Neural progenitor cell (in vitro differentiated cells): ENCODE results near the gene IFT20. TPM values are rescaled to one million over a fixed set of nuclear protein-coding genes. Genes with fewer than 3 reads are reported as not detected.
A peak's percentile ranks its signal among the peaks of the same experiment; 100 is the strongest.

Source experiments
- DNase-seq: peaks from one replicate; pipeline ENCODE4 v3.0.0-alpha.2; 2016; ENCODE audit warnings: low spot score
- H2AFZ ChIP-seq: fragments of 200-600 bp; sonication (generic); replicated peaks from 2 replicates; pipeline ENCODE4 v1.6.1; 2016; ENCODE audit warnings: antibody characterized with exemption
- H3F3A ChIP-seq: fragments of 200-600 bp; sonication (generic); 2 replicates; pipeline ENCODE4 v1.6.1; 2016; ENCODE audit warnings: antibody characterized with exemption, low read depth
- H3K27ac ChIP-seq: fragments of 200-600 bp; sonication (generic); 2 replicates; pipeline ENCODE4 v1.5.1; 2016; ENCODE audit warnings: mild to moderate bottlenecking
- H3K27me3 ChIP-seq: fragments of 200-600 bp; sonication (generic); 2 replicates; pipeline ENCODE4 v1.6.1; 2016; ENCODE audit warnings: mild to moderate bottlenecking, moderate library complexity
- H3K36me3 ChIP-seq: fragments of 200-600 bp; sonication (generic); 2 replicates; pipeline ENCODE4 v1.5.1; 2016
- H3K4me1 ChIP-seq: fragments of 200-600 bp; sonication (generic); 2 replicates; pipeline ENCODE4 v1.6.1; 2016; ENCODE audit warnings: mixed run types
- H3K4me2 ChIP-seq: fragments of 200-600 bp; sonication (generic); 2 replicates; pipeline ENCODE4 v1.6.1; 2016
- H3K4me3 ChIP-seq: fragments of 200-600 bp; sonication (generic); 2 replicates; pipeline ENCODE4 v1.5.1; 2016
- H3K79me2 ChIP-seq: fragments of 200-600 bp; sonication (generic); 2 replicates; pipeline ENCODE4 v1.6.1; 2016; ENCODE audit warnings: low read depth
- H3K9ac ChIP-seq: fragments of 200-600 bp; sonication (generic); 2 replicates; pipeline ENCODE4 v1.6.1; 2016
- H3K9me3 ChIP-seq: fragments of 200-600 bp; sonication (generic); 2 replicates; pipeline ENCODE4 v1.5.1; 2016; ENCODE audit warnings: low read depth
- H4K20me1 ChIP-seq: fragments of 200-600 bp; sonication (generic); 2 replicates; pipeline ENCODE4 v1.6.1; 2016; ENCODE audit warnings: low read depth
- H3K27ac Mint-ChIP-seq: 3 replicates; pipeline ENCODE4 v1.8.0; 2021; ENCODE audit warnings: mixed read lengths
- H3K27me3 Mint-ChIP-seq: 2 replicates; pipeline ENCODE4 v1.8.0; 2022; ENCODE audit warnings: low read depth, mild to moderate bottlenecking, inconsistent platforms, moderate library complexity, mixed read lengths; ENCODE audit not compliant: insufficient read depth
- H3K36me3 Mint-ChIP-seq: 3 replicates; pipeline ENCODE4 v1.8.0; 2021; ENCODE audit warnings: mixed read lengths
- H3K4me1 Mint-ChIP-seq: 3 replicates; pipeline ENCODE4 v1.8.0; 2021; ENCODE audit warnings: mixed read lengths
- H3K4me3 Mint-ChIP-seq: 3 replicates; pipeline ENCODE4 v1.8.0; 2021; ENCODE audit warnings: mild to moderate bottlenecking, moderate library complexity, mixed read lengths
- H3K9me3 Mint-ChIP-seq: 3 replicates; pipeline ENCODE4 v1.8.0; 2020; ENCODE audit warnings: mixed read lengths
- EZH2 ChIP-seq: fragments of 200-600 bp; sonication (generic); IDR thresholded peaks from 2 replicates; pipeline ENCODE4 v1.6.1; 2017; ENCODE audit warnings: antibody characterized with exemption, mild to moderate bottlenecking, moderate library complexity
- EZH2phosphoT487 ChIP-seq: fragments of 200-600 bp; sonication (generic); IDR thresholded peaks from 2 replicates; pipeline ENCODE4 v1.6.1; 2017; ENCODE audit warnings: antibody characterized with exemption
- total RNA-seq: library from RNA; depleted of rRNA; stranded (reverse); fragments of >200 nt; gene quantifications from 2 replicates; pipeline ENCODE4 v1.2.3, GENCODE V29; 2015; ENCODE audit warnings: low replicate concordance
- TF ChIP-seq, protein P1 (sequence below): fragments of 200-600 bp; sonication (generic); IDR thresholded peaks from 2 replicates; pipeline ENCODE4 v1.5.1; 2017; ENCODE audit warnings: antibody characterized with exemption, mild to moderate bottlenecking

IFT20 gene
- total RNA-seq, 1 donor from 2014 or later: 68.2 TPM

DNA sequence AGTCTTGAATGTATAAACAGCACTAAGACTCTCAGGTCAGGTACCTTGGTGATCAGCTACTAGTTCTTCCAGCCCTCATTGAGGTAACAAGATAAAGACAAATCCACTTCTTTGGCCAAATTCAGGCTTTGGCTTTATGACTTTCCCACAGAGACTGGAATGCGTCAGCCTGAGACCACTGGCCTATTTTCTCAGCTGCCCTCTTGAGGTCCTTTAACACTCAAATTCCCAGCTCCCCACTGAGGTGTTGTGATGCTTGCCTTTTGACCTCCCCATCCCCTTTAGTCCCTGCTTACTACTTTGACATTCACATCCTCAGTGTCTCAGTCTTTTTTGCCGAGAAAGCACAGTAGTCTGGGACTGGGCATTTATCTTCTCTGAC lies 10.9 kb upstream of the IFT20 start:
- Histone ChIP-seq H3K36me3 (no peaks in the 10 kb centered on the region), H3K9ac (no peak overlapping the region), H3K79me2 (no peaks in the 10 kb centered on the region), H3F3A (peaks cover 17% of the 10 kb centered on the region), H3K9me3 (no peaks in the 10 kb centered on the region), H3K4me2 (no peak overlapping the region), H3K27ac (no peak overlapping the region), H2AFZ (no peak overlapping the region), H3K4me3 (no peak overlapping the region), H4K20me1 (peaks cover 19% of the 10 kb centered on the region), H3K27me3 (no peaks in the 10 kb centered on the region), H3K4me1 (peaks cover 4% of the 10 kb centered on the region)
- Mint-ChIP-seq H3K27ac (no peak overlapping the region), H3K4me3 (no peak overlapping the region), H3K9me3 (no peaks in the 10 kb centered on the region), H3K27me3 (no peaks in the 10 kb centered on the region), H3K36me3 (peaks cover 14% of the 10 kb centered on the region), H3K4me1 (peaks cover 10% of the 10 kb centered on the region)
- peak; percentile 26 for DNase-seq
- TF ChIP-seq, protein P1, sequence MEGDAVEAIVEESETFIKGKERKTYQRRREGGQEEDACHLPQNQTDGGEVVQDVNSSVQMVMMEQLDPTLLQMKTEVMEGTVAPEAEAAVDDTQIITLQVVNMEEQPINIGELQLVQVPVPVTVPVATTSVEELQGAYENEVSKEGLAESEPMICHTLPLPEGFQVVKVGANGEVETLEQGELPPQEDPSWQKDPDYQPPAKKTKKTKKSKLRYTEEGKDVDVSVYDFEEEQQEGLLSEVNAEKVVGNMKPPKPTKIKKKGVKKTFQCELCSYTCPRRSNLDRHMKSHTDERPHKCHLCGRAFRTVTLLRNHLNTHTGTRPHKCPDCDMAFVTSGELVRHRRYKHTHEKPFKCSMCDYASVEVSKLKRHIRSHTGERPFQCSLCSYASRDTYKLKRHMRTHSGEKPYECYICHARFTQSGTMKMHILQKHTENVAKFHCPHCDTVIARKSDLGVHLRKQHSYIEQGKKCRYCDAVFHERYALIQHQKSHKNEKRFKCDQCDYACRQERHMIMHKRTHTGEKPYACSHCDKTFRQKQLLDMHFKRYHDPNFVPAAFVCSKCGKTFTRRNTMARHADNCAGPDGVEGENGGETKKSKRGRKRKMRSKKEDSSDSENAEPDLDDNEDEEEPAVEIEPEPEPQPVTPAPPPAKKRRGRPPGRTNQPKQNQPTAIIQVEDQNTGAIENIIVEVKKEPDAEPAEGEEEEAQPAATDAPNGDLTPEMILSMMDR: no peak
- TF ChIP-seq EZH2phosphoT487 (no peak), EZH2 (no peak)

DNA sequence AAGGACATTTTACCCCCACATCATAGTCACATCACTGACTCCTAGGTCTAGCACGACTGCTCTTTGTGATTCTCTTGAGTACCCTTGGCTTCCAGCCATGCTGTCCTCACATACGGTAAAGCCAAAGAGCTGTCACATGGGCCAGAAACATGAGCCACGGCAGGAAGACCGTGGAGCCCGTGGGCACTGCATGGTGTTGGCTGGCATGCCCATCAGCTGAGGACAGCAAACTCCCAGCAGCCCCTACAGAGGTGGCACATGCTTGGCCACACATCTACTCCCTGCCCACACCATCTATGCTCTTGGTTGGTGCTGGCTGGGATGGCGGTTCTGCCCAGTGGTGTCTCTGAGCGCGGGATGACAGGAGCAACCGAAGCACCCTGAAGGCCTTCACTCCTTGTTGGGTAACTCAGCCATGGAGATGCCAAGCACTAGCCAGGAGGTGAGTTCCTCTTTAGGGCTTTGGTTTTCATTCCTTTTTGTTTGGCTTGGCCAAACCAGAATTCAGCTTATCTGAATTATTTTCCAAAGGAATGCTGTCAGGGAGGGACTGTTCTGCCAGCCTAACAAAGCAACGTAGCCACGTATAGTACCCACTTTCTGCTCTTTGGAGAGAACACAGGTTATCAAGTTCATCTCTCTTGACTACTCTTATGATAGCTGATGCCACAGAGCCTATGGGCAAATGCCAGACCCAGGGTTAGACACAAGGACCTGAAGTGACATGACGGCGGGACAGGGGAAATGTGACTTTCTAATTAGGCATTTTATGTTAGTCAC lies 10.3 kb upstream of the IFT20 start:
- Histone ChIP-seq H3F3A (peaks cover 17% of the 10 kb centered on the region), H3K27ac (no peak overlapping the region), H3K79me2 (no peaks in the 10 kb centered on the region), H3K4me2 (no peak overlapping the region), H3K9me3 (no peaks in the 10 kb centered on the region), H3K4me1 (peaks cover 4% of the 10 kb centered on the region), H3K4me3 (no peak overlapping the region), H2AFZ (no peak overlapping the region), H3K9ac (no peak overlapping the region), H3K27me3 (no peaks in the 10 kb centered on the region), H4K20me1 (peaks cover 19% of the 10 kb centered on the region), H3K36me3 (no peaks in the 10 kb centered on the region)
- Mint-ChIP-seq H3K4me1 (peaks cover 10% of the 10 kb centered on the region), H3K27me3 (no peaks in the 10 kb centered on the region), H3K9me3 (no peaks in the 10 kb centered on the region), H3K27ac (no peak overlapping the region), H3K4me3 (peak overlapping the region; percentile 66), H3K36me3 (peaks cover 11% of the 10 kb centered on the region)
- DNase-seq: no peak
- TF ChIP-seq EZH2phosphoT487 (no peak), EZH2 (no peak)
- TF ChIP-seq, protein P1: no peak

DNA sequence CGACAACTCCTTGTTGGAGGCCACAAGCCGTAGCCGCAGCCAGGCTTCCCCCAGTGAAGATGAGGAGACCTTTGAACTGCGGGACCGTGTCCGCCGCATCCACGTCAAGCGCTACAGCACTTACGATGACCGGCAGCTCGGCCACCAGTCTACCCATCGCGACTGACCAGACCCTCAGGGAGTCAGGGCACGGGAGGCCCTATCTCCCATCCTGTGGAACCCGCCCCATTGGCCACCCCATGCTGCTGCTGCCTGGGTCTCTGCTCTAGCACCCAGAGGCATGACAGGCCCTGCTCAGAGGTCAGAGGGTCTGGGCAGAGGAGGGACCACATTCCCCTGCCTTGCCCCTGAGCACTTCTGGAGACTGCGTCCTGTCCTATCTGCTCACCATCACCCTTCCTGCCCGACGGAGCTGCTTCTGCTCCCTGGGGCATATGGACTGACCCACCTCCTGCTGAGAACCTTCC lies 9.2 kb upstream of the IFT20 start:
- H3K27me3 ChIP-seq: no peaks in the 10 kb centered on the region
- no peak for DNase-seq
- no peaks in the 10 kb centered on the region for H3K79me2 ChIP-seq
- H3K36me3 ChIP-seq: no peaks in the 10 kb centered on the region
- H2AFZ ChIP-seq: no peak overlapping the region
- peaks cover 10% of the 10 kb centered on the region for H3K4me1 Mint-ChIP-seq
- H3K4me3 ChIP-seq: no peak overlapping the region
- no peak overlapping the region for H3K27ac Mint-ChIP-seq
- peaks cover 17% of the 10 kb centered on the region for H3F3A ChIP-seq
- H3K9me3 Mint-ChIP-seq: no peaks in the 10 kb centered on the region
- H3K4me1 ChIP-seq: peaks cover 4% of the 10 kb centered on the region
- H3K27ac ChIP-seq: no peak overlapping the region
- no peak overlapping the region for H3K4me3 Mint-ChIP-seq
- peaks cover 9% of the 10 kb centered on the region for H3K36me3 Mint-ChIP-seq
- no peaks in the 10 kb centered on the region for H3K9me3 ChIP-seq
- TF ChIP-seq EZH2 (no peak), EZH2phosphoT487 (no peak)
- TF ChIP-seq, protein P1: no peak
- H4K20me1 ChIP-seq: peaks cover 19% of the 10 kb centered on the region
- H3K27me3 Mint-ChIP-seq: no peaks in the 10 kb centered on the region
- no peak overlapping the region for H3K4me2 ChIP-seq
- H3K9ac ChIP-seq: no peak overlapping the region
